Endothelial cell of umbilical vein (primary cell): ENCODE measurements around the gene VCAN. TPM values are rescaled to one million over a fixed set of nuclear protein-coding genes. Genes with fewer than 3 reads are reported as not detected.

Experiments used
- BruUV-seq: library from RNA; stranded (reverse); fragments of 400-500 nt; replicated peaks from 2 replicates; lab custom pipeline; 2021; lab: Mats Ljungman, UMichigan
- CTCF ChIA-PET: fragments of 300-600, 350-600 bp; sonication (Branson Sonifier 250); formaldehyde crosslinking; loops from one replicate; lab custom pipeline; 2021; ENCODE audit warnings: antibody characterized with exemption, inconsistent platforms; lab: Charles Lee
- POLR2A ChIA-PET: fragments of 300-600, 350-600 bp; sonication (Branson Sonifier 250); formaldehyde crosslinking; loops from one replicate; lab custom pipeline; 2021; ENCODE audit warnings: antibody characterized with exemption, inconsistent platforms; lab: Charles Lee
- DNase-seq: peaks from one replicate; pipeline ENCODE4 v3.0.0-alpha.2; 2011; ENCODE audit warnings: low read depth, low spot score
- FAIRE-seq: peaks from 2 replicates; lab custom pipeline; 2011; peaks lifted over from hg19 to GRCh38; lab: Jason Lieb, UNC
- H2AFZ ChIP-seq: 2 replicates; pipeline ENCODE4 v1.6.0; 2012; ENCODE audit warnings: low read depth, low read length, control low read depth, inconsistent platforms
- H3K27ac ChIP-seq: 2 replicates; pipeline ENCODE4 v1.5.1; 2011; ENCODE audit warnings: low read depth, mild to moderate bottlenecking, control low read depth, low read length, moderate library complexity; ENCODE audit not compliant: insufficient read depth
- H3K27me3 ChIP-seq, 2 experiments: 2 replicates each; pipeline versions ENCODE4 v1.6.0 to v1.6.1; 2011; ENCODE audit warnings: low read length in 2 of 2, mixed read lengths in 1 of 2; ENCODE audit not compliant: control insufficient read depth in 2 of 2, insufficient read depth in 2 of 2
- H3K36me3 ChIP-seq, 2 experiments: 2 replicates in 1 of 2; 3 replicates in 1 of 2; pipeline ENCODE4 v1.5.1; 2011; ENCODE audit warnings: low read length in 2 of 2, mild to moderate bottlenecking in 1 of 2, moderate library complexity in 1 of 2; ENCODE audit not compliant: control insufficient read depth in 2 of 2, insufficient read depth in 2 of 2; ENCODE audit errors: extremely low read depth in 1 of 2
- H3K4me1 ChIP-seq: 3 replicates; pipeline ENCODE4 v1.5.1; 2011; ENCODE audit warnings: mild to moderate bottlenecking, low read length; ENCODE audit not compliant: control insufficient read depth, insufficient read depth; ENCODE audit errors: extremely low read depth
- H3K4me2 ChIP-seq: 2 replicates; pipeline ENCODE4 v1.6.1; 2011; ENCODE audit warnings: low read length, control low read depth, mixed read lengths; ENCODE audit not compliant: insufficient read depth
- H3K4me3 ChIP-seq, 3 experiments: fragments of 200-600 bp in 1 of 3; sonication (generic), shearing (Covaris generic) in 1 of 3; replicated peaks in 1 of 3; 2 replicates each; pipeline ENCODE4 v1.5.1; 2011 to 2016; ENCODE audit warnings: control low read depth in 3 of 3, low read length in 3 of 3, mild to moderate bottlenecking in 2 of 3, inconsistent platforms in 1 of 3, low read depth in 1 of 3, moderate library complexity in 1 of 3; ENCODE audit not compliant: insufficient read depth in 1 of 3
- H3K79me2 ChIP-seq: 2 replicates; pipeline ENCODE4 v1.6.0; 2012; ENCODE audit warnings: low read length, inconsistent platforms; ENCODE audit not compliant: control insufficient read depth, insufficient read depth
- H3K9ac ChIP-seq: replicated peaks from 2 replicates; pipeline ENCODE3; 2011; ENCODE audit warnings: low read length, control low read depth; ENCODE audit not compliant: insufficient read depth; ENCODE audit errors: extremely low read depth
- H3K9me1 ChIP-seq: replicated peaks from 3 replicates; pipeline ENCODE4 v1.6.0; 2011; ENCODE audit warnings: mild to moderate bottlenecking, low read length; ENCODE audit not compliant: control insufficient read depth, insufficient read depth; ENCODE audit errors: extremely low read depth
- H3K9me3 ChIP-seq: replicated peaks from 2 replicates; pipeline ENCODE4 v1.5.1; 2012; ENCODE audit warnings: low read length, inconsistent platforms; ENCODE audit not compliant: control insufficient read depth, insufficient read depth
- H4K20me1 ChIP-seq: replicated peaks from 2 replicates; pipeline ENCODE3; 2011; ENCODE audit warnings: mild to moderate bottlenecking, low read length; ENCODE audit not compliant: control insufficient read depth, insufficient read depth; ENCODE audit errors: extremely low read depth
- EZH2 ChIP-seq: IDR thresholded peaks from 2 replicates; pipeline ENCODE4 v1.6.1; 2012; ENCODE audit warnings: borderline replicate concordance, low read depth, mild to moderate bottlenecking, moderate library complexity, low read length, inconsistent platforms; ENCODE audit not compliant: severe bottlenecking
- FOS ChIP-seq: IDR thresholded peaks from 2 replicates; pipeline ENCODE4 v1.6.1; 2011; ENCODE audit warnings: mild to moderate bottlenecking, low read length, moderate library complexity, borderline replicate concordance; ENCODE audit not compliant: insufficient read depth
- GATA2 ChIP-seq: IDR thresholded peaks from 2 replicates; pipeline ENCODE4 v1.7.0; 2011; ENCODE audit warnings: low read depth, mild to moderate bottlenecking, moderate library complexity, mixed read lengths, low read length; ENCODE audit not compliant: insufficient read length, insufficient read depth
- JUN ChIP-seq: IDR thresholded peaks from 2 replicates; pipeline ENCODE4 v1.6.1; 2011; ENCODE audit warnings: borderline replicate concordance, low read depth; ENCODE audit not compliant: insufficient read length, insufficient read depth
- MAX ChIP-seq: IDR thresholded peaks from 2 replicates; pipeline ENCODE4 v1.6.1; 2011; ENCODE audit not compliant: insufficient read depth, insufficient read length
- MYC ChIP-seq: IDR thresholded peaks from one replicate; pipeline ENCODE4 v1.6.1; 2011; ENCODE audit warnings: mild to moderate bottlenecking, low read depth, low read length
- POLR2A ChIP-seq: IDR thresholded peaks from 2 replicates; pipeline ENCODE4 v1.6.1; 2012; ENCODE audit warnings: low read depth, mild to moderate bottlenecking, control low read depth, low read length
- POLR2AphosphoS5 ChIP-seq: IDR thresholded peaks from 2 replicates; pipeline ENCODE4 v1.6.1; 2012; ENCODE audit warnings: low read depth, mild to moderate bottlenecking, control low read depth, low read length, moderate library complexity; ENCODE audit not compliant: insufficient read depth
- dilution Hi-C: fragments of 300-500 bp; cut with MboI; formaldehyde crosslinking; loops from one replicate; pipeline ENCODE4 v1.15.0; 2019; ENCODE audit warnings: low sequenced_read_pairs; ENCODE audit not compliant: extremely low pct_ligation_motif_present
- intact Hi-C: fragments of 100-400 bp; cut with micrococcal nuclease; formaldehyde crosslinking; loops from one replicate; pipeline ENCODE4 v1.10.0; 2022
- polyA plus RNA-seq, 4 experiments: library from polyadenylated mRNA; depleted of rRNA in 3 of 4; stranded (reverse) in 3 of 4; unstranded in 1 of 4; fragments of >200 nt; gene quantifications; 2 replicates each; pipeline versions ENCODE4 v1.2.1 to v1.2.3, GENCODE V29; 2011 to 2012; ENCODE audit warnings: missing spikeins in 1 of 4
- total RNA-seq: library from RNA; stranded (reverse); gene quantifications from 2 replicates; pipeline ENCODE4 v1.2.3, GENCODE V29; 2021
- TF ChIP-seq, protein P1 (sequence below), 2 donors: IDR thresholded peaks; 1 replicate in 1 of 2; 2 replicates in 1 of 2; pipeline ENCODE4 v1.5.1; 2011; ENCODE audit warnings: low read length in 2 of 2, mild to moderate bottlenecking in 2 of 2, moderate library complexity in 2 of 2, control low read depth in 1 of 2, inconsistent platforms in 1 of 2, low read depth in 1 of 2; ENCODE audit not compliant: insufficient read depth in 1 of 2; ENCODE audit errors: extremely low read depth in 1 of 2

The VCAN gene
- total and polyA plus RNA-seq, 2 donors (not counting 3 experiments of a cell fraction or from before 2014, with no cell fraction given) = 0.35 to 1.2 TPM

DNA sequence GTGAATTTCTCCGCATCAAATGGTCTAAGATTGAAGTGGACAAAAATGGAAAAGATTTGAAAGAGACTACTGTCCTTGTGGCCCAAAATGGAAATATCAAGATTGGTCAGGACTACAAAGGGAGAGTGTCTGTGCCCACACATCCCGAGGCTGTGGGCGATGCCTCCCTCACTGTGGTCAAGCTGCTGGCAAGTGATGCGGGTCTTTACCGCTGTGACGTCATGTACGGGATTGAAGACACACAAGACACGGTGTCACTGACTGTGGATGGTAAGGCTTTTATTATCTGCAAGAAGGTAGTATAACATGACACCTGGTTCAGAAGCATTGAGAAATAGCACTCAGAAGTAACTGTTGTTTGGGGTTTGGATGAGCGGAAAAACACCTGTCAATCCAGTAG lies 18.7 kb downstream of the VCAN start:
- H3K4me1 ChIP-seq = no peaks in the 10 kb centered on the region
- H3K79me2 ChIP-seq = no peaks in the 10 kb centered on the region
- intact Hi-C loops (no loop called here), dilution Hi-C loops (no loop called here)
- no TSS peak for BruUV-seq
- H3K9ac ChIP-seq = no peak overlapping the region
- H3K36me3 ChIP-seq = no peaks in the 10 kb centered on the region
- H3K9me3 ChIP-seq = no peaks in the 10 kb centered on the region
- ChIA-PET POLR2A (no interaction called here), CTCF (no interaction called here)
- no peak overlapping the region for H3K27ac ChIP-seq
- FAIRE-seq (no peak), DNase-seq (no peak)
- no peak overlapping the region for H2AFZ ChIP-seq
- TF ChIP-seq JUN (no peak), EZH2 (no peak), MYC (no peak), POLR2A (no peak), MAX (no peak), POLR2AphosphoS5 (no peak), FOS (no peak), GATA2 (no peak)
- TF ChIP-seq, protein P1, sequence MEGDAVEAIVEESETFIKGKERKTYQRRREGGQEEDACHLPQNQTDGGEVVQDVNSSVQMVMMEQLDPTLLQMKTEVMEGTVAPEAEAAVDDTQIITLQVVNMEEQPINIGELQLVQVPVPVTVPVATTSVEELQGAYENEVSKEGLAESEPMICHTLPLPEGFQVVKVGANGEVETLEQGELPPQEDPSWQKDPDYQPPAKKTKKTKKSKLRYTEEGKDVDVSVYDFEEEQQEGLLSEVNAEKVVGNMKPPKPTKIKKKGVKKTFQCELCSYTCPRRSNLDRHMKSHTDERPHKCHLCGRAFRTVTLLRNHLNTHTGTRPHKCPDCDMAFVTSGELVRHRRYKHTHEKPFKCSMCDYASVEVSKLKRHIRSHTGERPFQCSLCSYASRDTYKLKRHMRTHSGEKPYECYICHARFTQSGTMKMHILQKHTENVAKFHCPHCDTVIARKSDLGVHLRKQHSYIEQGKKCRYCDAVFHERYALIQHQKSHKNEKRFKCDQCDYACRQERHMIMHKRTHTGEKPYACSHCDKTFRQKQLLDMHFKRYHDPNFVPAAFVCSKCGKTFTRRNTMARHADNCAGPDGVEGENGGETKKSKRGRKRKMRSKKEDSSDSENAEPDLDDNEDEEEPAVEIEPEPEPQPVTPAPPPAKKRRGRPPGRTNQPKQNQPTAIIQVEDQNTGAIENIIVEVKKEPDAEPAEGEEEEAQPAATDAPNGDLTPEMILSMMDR (IDR thresholded peaks at IDR 0.05; ENCODE audit: extremely low read depth in 1 of 2, insufficient read depth in 1 of 2, low read depth in 1 of 2, low read length in 2 of 2) = no peak
- H4K20me1 ChIP-seq = no peaks in the 10 kb centered on the region
- no peak overlapping the region for H3K4me2 ChIP-seq
- H3K27me3 ChIP-seq = peaks cover 3 to 4% of the 10 kb centered on the region in 2 experiments
- no peaks in the 10 kb centered on the region for H3K9me1 ChIP-seq
- no peak overlapping the region for H3K4me3 ChIP-seq
